HEK293T (cell line): ENCODE data around the gene TEKT2.

ENCODE experiments used
- CTCF ChIA-PET: fragments of 350-600 bp; formaldehyde crosslinking; extraction: SDS; loops from one replicate; lab custom pipeline; 2021; ENCODE audit warnings: antibody characterized with exemption, inconsistent platforms; lab: Yijun Ruan, JAX
- POLR2A ChIA-PET: fragments of 350-600 bp; formaldehyde crosslinking; extraction: SDS; loops from one replicate; lab custom pipeline; 2020; ENCODE audit warnings: antibody characterized with exemption, inconsistent platforms; lab: Yijun Ruan, JAX
- DNase-seq: peaks from one replicate; pipeline ENCODE4 v3.0.0; 2012; ENCODE audit warnings: mixed read lengths; ENCODE audit errors: extremely low spot score
- ARNT ChIP-seq: fragments of 450-650 bp; IDR thresholded peaks from 2 replicates; pipeline ENCODE4 v1.6.1; 2017; ENCODE audit warnings: mild to moderate bottlenecking
- BHLHE40 ChIP-seq: fragments of 450-650 bp; IDR thresholded peaks from 2 replicates; pipeline ENCODE4 v1.6.1; 2016; ENCODE audit warnings: mild to moderate bottlenecking, moderate library complexity, borderline replicate concordance
- CTBP1 ChIP-seq: fragments of 450-650 bp; IDR thresholded peaks from 2 replicates; pipeline ENCODE4 v1.6.1; 2016; ENCODE audit warnings: borderline replicate concordance
- ELF4 ChIP-seq: fragments of 450-650 bp; IDR thresholded peaks from 2 replicates; pipeline ENCODE4 v1.6.1; 2017; ENCODE audit warnings: antibody characterized with exemption
- FOXA1 ChIP-seq: fragments of 450-650 bp; IDR thresholded peaks from 2 replicates; pipeline ENCODE4 v1.6.1; 2016; ENCODE audit warnings: mild to moderate bottlenecking
- FOXK2 ChIP-seq: fragments of 450-650 bp; IDR thresholded peaks from 2 replicates; pipeline ENCODE4 v1.6.1; 2016; ENCODE audit warnings: mild to moderate bottlenecking
- FOXM1 ChIP-seq: fragments of 450-650 bp; IDR thresholded peaks from 2 replicates; pipeline ENCODE4 v1.6.1; 2017; ENCODE audit warnings: mild to moderate bottlenecking, borderline replicate concordance
- HDGF ChIP-seq: fragments of 450-650 bp; IDR thresholded peaks from 2 replicates; pipeline ENCODE4 v1.6.1; 2017; ENCODE audit warnings: antibody characterized with exemption, borderline replicate concordance
- L3MBTL2 ChIP-seq: fragments of 450-650 bp; conservative IDR thresholded peaks from 2 replicates; pipeline ENCODE4 v1.6.1; 2016; ENCODE audit warnings: mild to moderate bottlenecking
- LEF1 ChIP-seq: fragments of 450-650 bp; IDR thresholded peaks from 2 replicates; pipeline ENCODE4 v1.6.1; 2017; ENCODE audit warnings: mild to moderate bottlenecking, borderline replicate concordance
- NFRKB ChIP-seq: fragments of 450-650 bp; IDR thresholded peaks from 2 replicates; pipeline ENCODE4 v1.6.1; 2016; ENCODE audit warnings: mild to moderate bottlenecking, moderate library complexity
- PKNOX1 ChIP-seq: fragments of 450-650 bp; IDR thresholded peaks from 2 replicates; pipeline ENCODE4 v1.6.1; 2016
- SP1 ChIP-seq: fragments of 450-650 bp; IDR thresholded peaks from 2 replicates; pipeline ENCODE4 v1.6.1; 2017
- SUZ12 ChIP-seq: fragments of 450-650 bp; IDR thresholded peaks from 2 replicates; pipeline ENCODE4 v1.6.1; 2016; ENCODE audit warnings: mild to moderate bottlenecking
- TARDBP ChIP-seq: fragments of 450-650 bp; IDR thresholded peaks from 2 replicates; pipeline ENCODE4 v1.6.1; 2016
- ZNF384 ChIP-seq: fragments of 450-650 bp; IDR thresholded peaks from 2 replicates; pipeline ENCODE4 v1.6.1; 2016

TEKT2 gene

GRCh38 chr1:36081926-36082485 is 1.9 kb upstream of the TEKT2 start:
- ChIA-PET POLR2A (no interaction called here), CTCF (no interaction called here)
- no peak for DNase-seq
- TF ChIP-seq SP1 (no peak), TARDBP (no peak), PKNOX1 (no peak), FOXK2 (no peak), NFRKB (no peak), SUZ12 (no peak)

GRCh38 chr1:36083219-36083618 is 675 bp upstream of the TEKT2 start:
- TF ChIP-seq SP1, result no peak
- TF ChIP-seq BHLHE40, result no peak
- no peak for TF ChIP-seq LEF1
- TF ChIP-seq FOXA1, result no peak
- TF ChIP-seq L3MBTL2, result no peak
- DNase-seq, result no peak
- POLR2A ChIA-PET, result interaction anchor here (1.0 kb wide), 1 partner anchor 152 kb away, joined by 3 read pairs; the partner anchor contains the start of gene AGO3
- CTCF ChIA-PET, result no interaction called here

GRCh38 chr1:36084497-36085115 is 712 bp downstream of the TEKT2 start:
- no peak for DNase-seq
- TF ChIP-seq ARNT (no peak), FOXK2 (no peak), FOXM1 (no peak), SP1 (no peak), FOXA1 (no peak), BHLHE40 (no peak), LEF1 (no peak), ZNF384 (no peak), PKNOX1 (no peak), NFRKB (no peak), ELF4 (no peak), SUZ12 (no peak), HDGF (no peak), L3MBTL2 (no peak), CTBP1 (no peak), TARDBP (no peak)
- ChIA-PET CTCF (interaction anchor here (0.7 to 0.8 kb wide), 2 partner anchors 12 to 813 kb away, joined by 3 read pairs; no protein-coding TSS in a partner anchor), POLR2A (interaction anchor here (1.0 kb wide), 1 partner anchor 154 kb away, joined by 3 read pairs; the partner anchor contains the start of gene AGO3)

- CTCF ChIA-PET, result interaction anchor here (0.7 kb wide), 1 partner anchor 813 kb away, joined by 3 read pairs; no protein-coding TSS in a partner anchor
- no peak for TF ChIP-seq ELF4
- no peak for TF ChIP-seq SUZ12
- no peak for TF ChIP-seq PKNOX1
- TF ChIP-seq FOXA1, result no peak
- TF ChIP-seq NFRKB, result no peak
- TF ChIP-seq BHLHE40, result no peak
- no peak for TF ChIP-seq L3MBTL2
- no peak for TF ChIP-seq HDGF
- TF ChIP-seq ARNT, result no peak
- TF ChIP-seq SP1, result no peak
- POLR2A ChIA-PET, result no interaction called here
- no peak for DNase-seq
Observed at GRCh38 chr1:36085126-36085525, 1.2 kb downstream of the TEKT2 start.

- no peak for DNase-seq
- ChIA-PET POLR2A (interaction anchor here (0.8 to 2.0 kb wide), 5 partner anchors 9 to 203 kb away, joined by 3 to 6 read pairs (median 3); partner anchors contain the start of gene AGO1), CTCF (interaction anchor here (0.7 to 1.7 kb wide), 5 partner anchors 31 to 229 kb away, joined by 3 to 6 read pairs (median 3); no protein-coding TSS in a partner anchor)
- TF ChIP-seq ARNT (no peak), PKNOX1 (no peak), NFRKB (no peak), HDGF (no peak), SUZ12 (no peak), SP1 (no peak), FOXA1 (no peak), CTBP1 (no peak), ELF4 (no peak), TARDBP (no peak), FOXM1 (no peak), ZNF384 (no peak), LEF1 (no peak), BHLHE40 (no peak), FOXK2 (no peak)
Observed at GRCh38 chr1:36085686-36086526, 2.0 kb downstream of the TEKT2 start.
